SK-N-SH treated with all-trans-retinoic acid at 6 μM for 48 hours (cell line): ENCODE data around the gene GMIP.

Source experiments
- ATAC-seq: fragments of 200-7000 bp; cut with Tn5 transposase; 3 replicates; pipeline ENCODE4 v1.9.1; 2020; ENCODE audit warnings: mild to moderate bottlenecking, moderate library complexity
- ARNTL ChIP-seq: fragments of 450-650 bp; formaldehyde crosslinking; IDR thresholded peaks from 2 replicates; pipeline ENCODE4 v1.5.0; 2020; ENCODE audit warnings: low read depth, mild to moderate bottlenecking, moderate library complexity, borderline replicate concordance
- CSDC2 ChIP-seq: fragments of 250-450 bp; sonication (Bioruptor Pico); IDR thresholded peaks from 2 replicates; pipeline ENCODE4 v1.5.0; 2020; ENCODE audit warnings: mild to moderate bottlenecking, moderate library complexity
- ISL1 ChIP-seq: fragments of 250-450 bp; sonication (Bioruptor Pico); IDR thresholded peaks from 2 replicates; pipeline ENCODE4 v2.1.2; 2022; ENCODE audit warnings: mild to moderate bottlenecking, moderate library complexity
- OSR1 ChIP-seq: fragments of 250-450 bp; sonication (Bioruptor Pico); IDR thresholded peaks from 2 replicates; pipeline ENCODE4 v1.8.0; 2022; ENCODE audit warnings: moderate library complexity, mild to moderate bottlenecking, inconsistent platforms
- PATZ1 ChIP-seq: fragments of 250-450 bp; sonication (Bioruptor Pico); IDR thresholded peaks from 2 replicates; pipeline ENCODE4 v1.8.0; 2020; ENCODE audit warnings: mild to moderate bottlenecking, moderate library complexity, borderline replicate concordance
- POU6F1 ChIP-seq: fragments of 250-450 bp; sonication (Bioruptor Pico); IDR thresholded peaks from 2 replicates; pipeline ENCODE4 v1.8.0; 2021; ENCODE audit warnings: low read depth, mild to moderate bottlenecking, moderate library complexity, borderline replicate concordance
- PPARA ChIP-seq: fragments of 250-450 bp; sonication (Bioruptor Pico); IDR thresholded peaks from 2 replicates; pipeline ENCODE4 v1.5.0; 2020; ENCODE audit warnings: mild to moderate bottlenecking, borderline replicate concordance
- RARB ChIP-seq: fragments of 250-450 bp; sonication (Bioruptor Pico); IDR thresholded peaks from 2 replicates; pipeline ENCODE4 v1.8.0; 2021; ENCODE audit warnings: mild to moderate bottlenecking, moderate library complexity
- SNAI2 ChIP-seq: fragments of 250-450 bp; sonication (Bioruptor Pico); IDR thresholded peaks from 2 replicates; pipeline ENCODE4 v1.5.0; 2020; ENCODE audit warnings: mild to moderate bottlenecking, moderate library complexity
- ZC3H10 ChIP-seq: fragments of 250-450 bp; sonication (Bioruptor Pico); IDR thresholded peaks from 2 replicates; pipeline ENCODE4 v1.5.1; 2021; ENCODE audit warnings: mild to moderate bottlenecking, moderate library complexity
- ZFP3 ChIP-seq: fragments of 250-450 bp; sonication (Bioruptor Pico); IDR thresholded peaks from 2 replicates; pipeline ENCODE4 v1.5.0; 2020; ENCODE audit warnings: mild to moderate bottlenecking, moderate library complexity
- ZFP30 ChIP-seq: fragments of 450-650 bp; formaldehyde crosslinking; IDR thresholded peaks from 2 replicates; pipeline ENCODE4 v1.5.0; 2022; ENCODE audit warnings: mild to moderate bottlenecking, moderate library complexity
- ZNF8 ChIP-seq: fragments of 450-650 bp; formaldehyde crosslinking; IDR thresholded peaks from 2 replicates; pipeline ENCODE4 v1.5.0; 2020; ENCODE audit warnings: mild to moderate bottlenecking, moderate library complexity

The GMIP gene

GRCh38 chr19:19579533-19580361, 63.7 kb downstream of the GMIP start:
- no peak for ATAC-seq
- TF ChIP-seq PATZ1, result no peak
- TF ChIP-seq ZFP3 (CRISPR knock-in tag), result no peak
- TF ChIP-seq SNAI2, result no peak
- no peak for TF ChIP-seq RARB (CRISPR knock-in tag)
- TF ChIP-seq CSDC2 (CRISPR knock-in tag), result no peak
- no peak for TF ChIP-seq ZC3H10 (CRISPR knock-in tag)
- TF ChIP-seq OSR1 (CRISPR knock-in tag), result no peak
- TF ChIP-seq POU6F1 (CRISPR knock-in tag), result no peak
- TF ChIP-seq ZNF8, result no peak
- no peak for TF ChIP-seq PPARA
- no peak for TF ChIP-seq ZFP30 (CRISPR knock-in tag)
- TF ChIP-seq ARNTL (CRISPR knock-in tag), result no peak
- TF ChIP-seq ISL1, result no peak
